Gastrocnemius medialis (tissue), 4 donors: Measurements from ENCODE around the gene EMC1.

ENCODE experiments used
- CTCF ChIP-seq, 5 experiments: fragments of 450-650 bp in 3 of 5; fragments of 200-600 bp in 2 of 5; sonication (generic) in 2 of 5; IDR thresholded peaks in 4 of 5; conservative IDR thresholded peaks in 1 of 5; 1 replicate in 4 of 5; 2 replicates in 1 of 5; pipeline ENCODE4 v1.5.1; 2016 to 2019; ENCODE audit warnings: antibody characterized with exemption in 5 of 5, mild to moderate bottlenecking in 3 of 5, moderate library complexity in 3 of 5
- POLR2A ChIP-seq, 2 donors: fragments of 450-650 bp; IDR thresholded peaks; one replicate each; pipeline ENCODE4 v1.6.1; 2017; ENCODE audit warnings: antibody characterized with exemption in 2 of 2, mild to moderate bottlenecking in 2 of 2, moderate library complexity in 2 of 2

- TF ChIP-seq POLR2A (IDR thresholded peaks at IDR 0.05): no peak
- TF ChIP-seq CTCF (IDR thresholded peaks at IDR 0.05 in 4 of 5, conservative IDR thresholded peaks at IDR 0.05 in 1 of 5): no peak
Measured at GRCh38 chr1:19260211-19261138, 9.2 kb upstream of the EMC1 start.
